ENCODE measurements around the gene GH1. TPM values are rescaled to one million over a fixed set of nuclear protein-coding genes. Genes with fewer than 3 reads are reported as not detected.

GH1 gene
- total RNA-seq, 4 donors from 2014 or later = not detected

DNA sequence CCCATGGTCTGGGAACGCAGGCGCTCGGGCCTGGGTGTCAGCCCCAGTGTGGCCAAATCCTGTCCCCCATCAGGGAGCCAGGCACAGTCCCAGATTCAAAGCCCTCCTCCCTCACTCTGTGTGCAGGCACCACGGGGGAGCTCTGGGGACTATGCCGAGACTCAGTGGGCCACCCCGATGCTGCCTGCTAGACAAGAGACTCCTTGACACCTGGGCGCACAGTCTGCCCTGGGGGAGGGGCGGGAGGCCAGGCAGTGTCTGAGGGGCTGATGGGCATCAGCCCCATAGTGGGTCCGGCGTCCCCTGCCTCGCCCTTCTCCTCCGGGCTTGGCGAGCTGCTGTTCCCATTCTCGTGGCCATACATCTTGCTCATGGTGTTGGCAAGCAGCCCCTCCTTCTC is 21.9 kb upstream of the GH1 start:
- Histone ChIP-seq H3K4me1 (no peaks in the 10 kb centered on the region), H3K27ac (no peak overlapping the region), H3K36me3 (no peaks in the 10 kb centered on the region), H3K27me3 (no peaks in the 10 kb centered on the region), H3K9me3 (no peaks in the 10 kb centered on the region), H3K4me3 (no peak overlapping the region)
- WGBS, 2 donors = 93 to 95% methylated on average over 13 to 14 of the region's 14 CpGs
- no peak for DNase-seq (ENCODE audit: low spot score in 2 of 2)
- no peak for TF ChIP-seq POLR2A (IDR thresholded peaks at IDR 0.05)
- TF ChIP-seq EP300 (IDR thresholded peaks at IDR 0.05) = no peak
- TF ChIP-seq CTCF (IDR thresholded peaks at IDR 0.05) = no peak

- TF ChIP-seq POLR2A (IDR thresholded peaks at IDR 0.05) (no peak), EP300 (IDR thresholded peaks at IDR 0.05) (no peak), CTCF (IDR thresholded peaks at IDR 0.05) (no peak)
- Histone ChIP-seq H3K4me3 (no peak overlapping the region), H3K27me3 (no peaks in the 10 kb centered on the region), H3K27ac (no peak overlapping the region), H3K9me3 (no peaks in the 10 kb centered on the region), H3K4me1 (no peaks in the 10 kb centered on the region), H3K36me3 (no peaks in the 10 kb centered on the region)
- WGBS, 2 donors = 73 to 84% methylated on average over 4 to 6 of the region's 6 CpGs
- DNase-seq (ENCODE audit: low spot score in 2 of 2) = no peak
Observed at GRCh38 chr17:63939884-63940283, 21.2 kb upstream of the GH1 start.

GRCh38 chr17:63939401-63939800 is 20.8 kb upstream of the GH1 start:
- no peak for DNase-seq (ENCODE audit: low spot score in 2 of 2)
- no peaks in the 10 kb centered on the region for H3K36me3 ChIP-seq
- H3K4me3 ChIP-seq = no peak overlapping the region
- H3K27ac ChIP-seq = no peak overlapping the region
- TF ChIP-seq POLR2A (IDR thresholded peaks at IDR 0.05) (no peak), CTCF (IDR thresholded peaks at IDR 0.05) (no peak), EP300 (IDR thresholded peaks at IDR 0.05) (no peak)
- H3K9me3 ChIP-seq = no peaks in the 10 kb centered on the region
- WGBS, 2 donors = 88 to 91% methylated on average over 9 of the region's 9 CpGs
- H3K4me1 ChIP-seq = no peaks in the 10 kb centered on the region
- H3K27me3 ChIP-seq = no peaks in the 10 kb centered on the region

DNA sequence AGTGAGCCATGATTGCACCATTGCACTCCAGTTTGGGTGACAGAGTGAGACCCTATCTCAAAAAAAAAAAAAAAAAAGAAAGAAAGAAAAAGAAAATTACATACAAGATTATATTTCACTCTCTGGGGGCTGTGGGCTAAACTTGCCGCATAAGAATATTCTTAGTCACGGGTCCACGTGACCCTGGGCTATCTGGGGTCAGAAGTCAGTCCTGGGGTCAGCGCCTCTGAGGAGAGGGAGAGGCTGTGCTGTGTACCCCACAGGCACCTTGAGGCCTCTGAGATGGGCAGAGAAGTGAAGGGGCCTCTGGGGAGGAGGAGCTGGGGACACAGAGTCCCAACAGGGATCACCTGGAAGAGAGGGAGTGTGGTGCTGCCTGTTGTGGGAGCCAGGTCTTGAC is 19.3 kb upstream of the GH1 start:
- H3K27ac ChIP-seq = no peak overlapping the region
- H3K4me1 ChIP-seq = no peaks in the 10 kb centered on the region
- no peaks in the 10 kb centered on the region for H3K9me3 ChIP-seq
- H3K36me3 ChIP-seq = no peaks in the 10 kb centered on the region
- DNase-seq (ENCODE audit: low spot score in 2 of 2) = no peak
- TF ChIP-seq CTCF (IDR thresholded peaks at IDR 0.05) (no peak), POLR2A (IDR thresholded peaks at IDR 0.05) (no peak), EP300 (IDR thresholded peaks at IDR 0.05) (no peak)
- no peak overlapping the region for H3K4me3 ChIP-seq
- WGBS, 2 donors = 62 to 71% methylated on average over 4 of the region's 4 CpGs
- no peaks in the 10 kb centered on the region for H3K27me3 ChIP-seq

DNA sequence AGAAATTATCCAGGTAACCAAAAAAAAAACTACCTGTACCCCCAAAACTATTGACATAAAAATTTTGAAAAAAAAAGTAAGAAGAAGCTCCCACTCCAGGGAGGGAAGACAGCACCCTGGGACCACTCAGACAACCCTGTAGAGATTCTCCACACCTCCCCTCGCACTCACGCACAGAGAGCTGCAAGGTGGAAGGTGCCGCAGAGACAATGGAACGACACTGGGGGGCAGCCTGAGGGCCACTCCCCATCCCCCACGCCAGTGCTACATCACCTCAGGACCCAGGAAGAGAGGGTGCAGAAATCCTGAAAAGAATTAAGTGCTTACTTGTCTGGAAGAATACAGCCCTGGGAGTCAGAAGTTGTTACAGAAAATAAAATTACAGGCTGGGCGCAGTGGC is 18.7 kb upstream of the GH1 start:
- no peak overlapping the region for H3K4me3 ChIP-seq
- no peak overlapping the region for H3K27ac ChIP-seq
- H3K36me3 ChIP-seq = no peaks in the 10 kb centered on the region
- H3K4me1 ChIP-seq = peaks cover 0 to 1% (median 0%) of the 10 kb centered on the region in 4 donors
- H3K9me3 ChIP-seq = no peaks in the 10 kb centered on the region
- H3K27me3 ChIP-seq = no peaks in the 10 kb centered on the region
- WGBS, 2 donors = 72 to 86% methylated on average over 6 of the region's 6 CpGs
- DNase-seq (ENCODE audit: low spot score in 2 of 2) = no peak
- TF ChIP-seq POLR2A (IDR thresholded peaks at IDR 0.05) (no peak), EP300 (IDR thresholded peaks at IDR 0.05) (no peak), CTCF (IDR thresholded peaks at IDR 0.05) (no peak)

Data from tibial nerve (tissue), 4 donors.